Activated naive CD8-positive, alpha-beta T cell treated with anti-CD3 and anti-CD28 coated beads for 36 hours (primary cell): ENCODE measurements around the gene FDCSP. TPM values are rescaled to one million over a fixed set of nuclear protein-coding genes. Genes with fewer than 3 reads are reported as not detected.
"Not testable (repeated sequence)": the region's sequence is repeated elsewhere in the genome, so short reads cannot be mapped to it uniquely, and the experiment has no call there.

ENCODE experiments used
- DNase-seq: peaks from one replicate; pipeline ENCODE4 v3.0.0; 2021
- H3K27ac Mint-ChIP-seq: one replicate; pipeline ENCODE4 v1.8.0; 2022; ENCODE audit warnings: mild to moderate bottlenecking, moderate library complexity, mixed read lengths
- H3K27me3 Mint-ChIP-seq: one replicate; pipeline ENCODE4 v1.8.0; 2022; ENCODE audit warnings: mild to moderate bottlenecking, mixed read lengths
- H3K36me3 Mint-ChIP-seq: one replicate; pipeline ENCODE4 v1.8.0; 2021; ENCODE audit warnings: mild to moderate bottlenecking, mixed read lengths
- H3K4me1 Mint-ChIP-seq: one replicate; pipeline ENCODE4 v1.8.0; 2021; ENCODE audit warnings: mixed read lengths
- H3K4me3 Mint-ChIP-seq: one replicate; pipeline ENCODE4 v1.8.0; 2022; ENCODE audit warnings: mild to moderate bottlenecking, moderate library complexity, mixed read lengths
- H3K9me3 Mint-ChIP-seq: one replicate; pipeline ENCODE4 v1.8.0; 2022; ENCODE audit warnings: mixed read lengths
- total RNA-seq, 2 experiments: library from RNA; stranded (reverse); gene quantifications; one replicate each; pipeline ENCODE4 v1.2.3, GENCODE V29; 2021

FDCSP gene
- total RNA-seq, 2 experiments from 2014 or later, result not detected

GRCh38 chr4:70212752-70213151 lies 13.2 kb upstream of the FDCSP start:
- not testable (repeated sequence) for DNase-seq, H3K4me1 Mint-ChIP-seq, H3K9me3 Mint-ChIP-seq, H3K27me3 Mint-ChIP-seq, H3K4me3 Mint-ChIP-seq, H3K36me3 Mint-ChIP-seq, H3K27ac Mint-ChIP-seq

- not testable (repeated sequence) for H3K36me3 Mint-ChIP-seq, H3K4me3 Mint-ChIP-seq, H3K27ac Mint-ChIP-seq, H3K27me3 Mint-ChIP-seq, H3K4me1 Mint-ChIP-seq, DNase-seq, H3K9me3 Mint-ChIP-seq
These were observed 9.8 kb upstream of the FDCSP start for GRCh38 chr4:70216109-70216508.

- H3K27me3 Mint-ChIP-seq, H3K9me3 Mint-ChIP-seq: not testable (repeated sequence)
These were observed 9.4 kb upstream of the FDCSP start for GRCh38 chr4:70216550-70216949.

GRCh38 chr4:70221389-70221788 lies 4.5 kb upstream of the FDCSP start:
- not testable (repeated sequence) for H3K27me3 Mint-ChIP-seq, H3K27ac Mint-ChIP-seq, H3K4me1 Mint-ChIP-seq, H3K36me3 Mint-ChIP-seq, DNase-seq, H3K4me3 Mint-ChIP-seq, H3K9me3 Mint-ChIP-seq

More at GRCh38 chr4:70216550-70216949, 9.4 kb upstream of the FDCSP start:
- not testable (repeated sequence) for DNase-seq, H3K27ac Mint-ChIP-seq, H3K4me3 Mint-ChIP-seq, H3K36me3 Mint-ChIP-seq, H3K4me1 Mint-ChIP-seq

GRCh38 chr4:70221818-70222217 lies 4.1 kb upstream of the FDCSP start:
- H3K27ac Mint-ChIP-seq, DNase-seq, H3K4me3 Mint-ChIP-seq, H3K36me3 Mint-ChIP-seq, H3K9me3 Mint-ChIP-seq, H3K27me3 Mint-ChIP-seq, H3K4me1 Mint-ChIP-seq: not testable (repeated sequence)

GRCh38 chr4:70236125-70236524 lies 10.2 kb downstream of the FDCSP start:
- H3K9me3 Mint-ChIP-seq, result no peaks in the 10 kb centered on the region
- H3K4me1 Mint-ChIP-seq, result no peaks in the 10 kb centered on the region
- no peaks in the 10 kb centered on the region for H3K27me3 Mint-ChIP-seq
- DNase-seq, result no peak
- no peak overlapping the region for H3K27ac Mint-ChIP-seq
- H3K4me3 Mint-ChIP-seq, result no peak overlapping the region
- H3K36me3 Mint-ChIP-seq, result no peaks in the 10 kb centered on the region

- no peak overlapping the region for H3K27ac Mint-ChIP-seq
- no peaks in the 10 kb centered on the region for H3K36me3 Mint-ChIP-seq
- H3K4me3 Mint-ChIP-seq, result no peak overlapping the region
- no peaks in the 10 kb centered on the region for H3K4me1 Mint-ChIP-seq
- H3K9me3 Mint-ChIP-seq, result no peaks in the 10 kb centered on the region
- no peaks in the 10 kb centered on the region for H3K27me3 Mint-ChIP-seq
- DNase-seq, result no peak
These were observed 13.4 kb downstream of the FDCSP start for GRCh38 chr4:70239131-70239883.

GRCh38 chr4:70239884-70240591 lies 14.1 kb downstream of the FDCSP start:
- Mint-ChIP-seq H3K36me3 (no peaks in the 10 kb centered on the region), H3K27me3 (no peaks in the 10 kb centered on the region), H3K9me3 (no peaks in the 10 kb centered on the region)

GRCh38 chr4:70242297-70242696 lies 16.4 kb downstream of the FDCSP start, which contains the start of gene CSN3:
Gene CSN3 (plus strand): TSS chr4:70242597. CDS start chr4:70244820, 2,223 bp downstream.
- H3K9me3 Mint-ChIP-seq, H3K27ac Mint-ChIP-seq, H3K36me3 Mint-ChIP-seq, H3K4me1 Mint-ChIP-seq, H3K4me3 Mint-ChIP-seq, H3K27me3 Mint-ChIP-seq, DNase-seq: not testable (repeated sequence)

More at GRCh38 chr4:70239884-70240591, 14.1 kb downstream of the FDCSP start:
- no peaks in the 10 kb centered on the region for H3K4me1 Mint-ChIP-seq
- no peak for DNase-seq
- H3K4me3 Mint-ChIP-seq, result no peak overlapping the region
- H3K27ac Mint-ChIP-seq, result no peak overlapping the region

- Mint-ChIP-seq H3K27me3 (no peaks in the 10 kb centered on the region), H3K27ac (no peak overlapping the region), H3K4me1 (no peaks in the 10 kb centered on the region), H3K36me3 (no peaks in the 10 kb centered on the region), H3K4me3 (no peak overlapping the region), H3K9me3 (no peaks in the 10 kb centered on the region)
- no peak for DNase-seq
These were observed 17.2 kb downstream of the FDCSP start for GRCh38 chr4:70243091-70243490.

GRCh38 chr4:70251250-70251944 lies 25.5 kb downstream of the FDCSP start:
- no peak for DNase-seq
- Mint-ChIP-seq H3K27me3 (no peaks in the 10 kb centered on the region), H3K36me3 (no peaks in the 10 kb centered on the region), H3K4me3 (no peak overlapping the region), H3K9me3 (no peaks in the 10 kb centered on the region), H3K27ac (no peak overlapping the region), H3K4me1 (no peaks in the 10 kb centered on the region)

GRCh38 chr4:70251945-70252277 lies 26.0 kb downstream of the FDCSP start:
- H3K27ac Mint-ChIP-seq, result no peak overlapping the region
- no peaks in the 10 kb centered on the region for H3K36me3 Mint-ChIP-seq
- no peak overlapping the region for H3K4me3 Mint-ChIP-seq
- no peaks in the 10 kb centered on the region for H3K4me1 Mint-ChIP-seq
- H3K9me3 Mint-ChIP-seq, result no peaks in the 10 kb centered on the region
- no peak for DNase-seq
- no peaks in the 10 kb centered on the region for H3K27me3 Mint-ChIP-seq

- Mint-ChIP-seq H3K27me3 (no peaks in the 10 kb centered on the region), H3K27ac (no peak overlapping the region), H3K4me1 (no peaks in the 10 kb centered on the region), H3K4me3 (no peak overlapping the region), H3K9me3 (no peaks in the 10 kb centered on the region), H3K36me3 (no peaks in the 10 kb centered on the region)
- DNase-seq, result no peak
These were observed 43.8 kb downstream of the FDCSP start for GRCh38 chr4:70269674-70270073.

GRCh38 chr4:70277121-70277520 lies 51.2 kb downstream of the FDCSP start:
- no peak overlapping the region for H3K27ac Mint-ChIP-seq
- no peak overlapping the region for H3K4me3 Mint-ChIP-seq
- H3K9me3 Mint-ChIP-seq, result no peaks in the 10 kb centered on the region
- H3K27me3 Mint-ChIP-seq, result no peaks in the 10 kb centered on the region
- DNase-seq, result no peak
- H3K4me1 Mint-ChIP-seq, result no peaks in the 10 kb centered on the region
- no peaks in the 10 kb centered on the region for H3K36me3 Mint-ChIP-seq

GRCh38 chr4:70280567-70280966 lies 54.6 kb downstream of the FDCSP start:
- Mint-ChIP-seq H3K27me3 (no peaks in the 10 kb centered on the region), H3K36me3 (no peaks in the 10 kb centered on the region), H3K9me3 (no peaks in the 10 kb centered on the region), H3K27ac (no peak overlapping the region), H3K4me1 (no peaks in the 10 kb centered on the region), H3K4me3 (no peak overlapping the region)
- no peak for DNase-seq
